Prostate gland (tissue), 2 donors: Measurements from ENCODE around the gene IDH3B.

Source experiments
- CTCF ChIP-seq, 4 experiments: fragments of 200-600 bp in 2 of 4; fragments of 450-650 bp in 2 of 4; sonication (generic) in 2 of 4; IDR thresholded peaks; 1 replicate in 3 of 4; 2 replicates in 1 of 4; pipeline ENCODE4 v1.5.1; 2016 to 2019; ENCODE audit warnings: antibody characterized with exemption in 4 of 4, mild to moderate bottlenecking in 2 of 4, moderate library complexity in 2 of 4
- POLR2A ChIP-seq: fragments of 450-650 bp; IDR thresholded peaks from one replicate; pipeline ENCODE4 v1.6.1; 2016; ENCODE audit warnings: antibody characterized with exemption, mild to moderate bottlenecking

GRCh38 chr20:2640899-2641298, 23.1 kb downstream of the IDH3B start:
- no peak for TF ChIP-seq POLR2A
- no peak for TF ChIP-seq CTCF (IDR thresholded peaks at IDR 0.05)
